PC-9 (cell line): ENCODE data around the gene ATG10.

ENCODE experiments used
- EZH2 ChIP-seq: fragments of 200-600 bp; sonication (generic); IDR thresholded peaks from 2 replicates; pipeline ENCODE4 v1.8.0; 2017; ENCODE audit warnings: antibody characterized with exemption, low read depth
- TF ChIP-seq, protein P1 (sequence below): fragments of 200-600 bp; sonication (generic); conservative IDR thresholded peaks from 2 replicates; pipeline ENCODE4 v1.6.1; 2017; ENCODE audit warnings: mixed run types, antibody characterized with exemption, mild to moderate bottlenecking, moderate library complexity

DNA sequence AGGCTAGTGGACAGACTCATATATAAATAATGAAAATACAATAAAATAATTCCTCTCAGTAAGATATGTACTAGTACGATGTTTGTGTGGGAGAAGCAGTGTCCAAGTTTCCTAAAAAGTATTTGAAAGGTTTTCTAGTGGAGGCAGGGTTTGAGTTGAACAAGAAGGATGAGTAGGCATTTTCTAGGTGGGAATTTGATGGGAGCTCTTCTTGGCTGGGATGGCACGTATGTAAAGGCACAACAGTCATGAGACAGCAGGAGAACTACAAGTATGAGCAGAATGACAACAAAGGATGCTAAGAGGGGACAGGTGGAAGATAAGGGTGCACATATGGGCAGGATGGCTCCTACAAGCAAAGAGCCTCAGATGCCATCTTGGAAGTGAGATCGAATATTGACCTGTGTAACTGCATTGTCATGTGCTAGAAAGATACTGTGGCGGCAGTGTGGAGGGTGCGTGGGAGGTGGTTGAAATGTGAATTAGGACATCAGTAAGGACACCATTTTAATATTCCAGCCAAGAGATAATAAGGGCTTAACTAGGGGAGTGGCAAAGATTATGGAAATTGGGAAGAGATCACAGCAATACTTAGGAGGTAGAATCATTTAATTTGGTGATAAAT, 170.5 kb downstream of the ATG10 start:
- TF ChIP-seq, protein P1, sequence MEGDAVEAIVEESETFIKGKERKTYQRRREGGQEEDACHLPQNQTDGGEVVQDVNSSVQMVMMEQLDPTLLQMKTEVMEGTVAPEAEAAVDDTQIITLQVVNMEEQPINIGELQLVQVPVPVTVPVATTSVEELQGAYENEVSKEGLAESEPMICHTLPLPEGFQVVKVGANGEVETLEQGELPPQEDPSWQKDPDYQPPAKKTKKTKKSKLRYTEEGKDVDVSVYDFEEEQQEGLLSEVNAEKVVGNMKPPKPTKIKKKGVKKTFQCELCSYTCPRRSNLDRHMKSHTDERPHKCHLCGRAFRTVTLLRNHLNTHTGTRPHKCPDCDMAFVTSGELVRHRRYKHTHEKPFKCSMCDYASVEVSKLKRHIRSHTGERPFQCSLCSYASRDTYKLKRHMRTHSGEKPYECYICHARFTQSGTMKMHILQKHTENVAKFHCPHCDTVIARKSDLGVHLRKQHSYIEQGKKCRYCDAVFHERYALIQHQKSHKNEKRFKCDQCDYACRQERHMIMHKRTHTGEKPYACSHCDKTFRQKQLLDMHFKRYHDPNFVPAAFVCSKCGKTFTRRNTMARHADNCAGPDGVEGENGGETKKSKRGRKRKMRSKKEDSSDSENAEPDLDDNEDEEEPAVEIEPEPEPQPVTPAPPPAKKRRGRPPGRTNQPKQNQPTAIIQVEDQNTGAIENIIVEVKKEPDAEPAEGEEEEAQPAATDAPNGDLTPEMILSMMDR, result no peak
- TF ChIP-seq EZH2, result no peak
